HepG2 (cell line): ENCODE data around the gene SLC35F1. TPM values are rescaled to one million over a fixed set of nuclear protein-coding genes. Genes with fewer than 3 reads are reported as not detected.

Experiments used
- ATAC-seq: fragments of 200-7000 bp; cut with Tn5 transposase; 3 replicates; pipeline ENCODE4 v1.9.1; 2020; ENCODE audit warnings: mild to moderate bottlenecking, moderate library complexity
- BruUV-seq: library from RNA; stranded (reverse); fragments of 400-500 nt; replicated peaks from 2 replicates; lab custom pipeline; 2021; lab: Mats Ljungman, UMichigan
- CTCF ChIA-PET: fragments of 300-600 bp; formaldehyde crosslinking; extraction: SDS; loops from one replicate; lab custom pipeline; 2021; ENCODE audit warnings: low total read pairs, inconsistent platforms, low intra/inter-chr PET ratio; lab: Yijun Ruan, JAX
- POLR2A ChIA-PET: fragments of 350-600 bp; sonication (Branson Sonifier 250); formaldehyde crosslinking; loops from one replicate; lab custom pipeline; 2020; ENCODE audit warnings: antibody characterized with exemption, inconsistent platforms; lab: Yijun Ruan, JAX
- DNase-seq: peaks from one replicate; pipeline ENCODE4 v3.0.0-alpha.2; 2015; ENCODE audit warnings: low spot score
- FAIRE-seq: peaks from 3 replicates; lab custom pipeline; 2011; peaks lifted over from hg19 to GRCh38; lab: Jason Lieb, UNC
- H2AFZ ChIP-seq: one replicate; pipeline ENCODE4 v1.6.1; 2011; ENCODE audit warnings: low read length, inconsistent platforms
- H3K27ac ChIP-seq: fragments of 300-600 bp; 3 replicates; pipeline ENCODE4 v1.8.0; 2011; ENCODE audit warnings: mixed run types, mild to moderate bottlenecking, mixed read lengths, low read length, inconsistent platforms; ENCODE audit not compliant: insufficient read depth; ENCODE audit errors: extremely low read length
- H3K27me3 ChIP-seq, 2 experiments: fragments of 200-600 bp in 1 of 2; 2 replicates in 1 of 2; 3 replicates in 1 of 2; pipeline versions ENCODE4 v1.6.0 to v1.8.0; 2011; ENCODE audit warnings: low read length in 2 of 2, mild to moderate bottlenecking in 2 of 2, moderate library complexity in 2 of 2, inconsistent platforms in 1 of 2; ENCODE audit not compliant: insufficient read depth in 2 of 2, control insufficient read depth in 1 of 2
- H3K36me3 ChIP-seq, 2 experiments: fragments of 200-600 bp in 1 of 2; replicated peaks in 1 of 2; 2 replicates in 1 of 2; 3 replicates in 1 of 2; pipeline versions ENCODE4 v1.5.1 to v1.8.0; 2011; ENCODE audit warnings: low read length in 2 of 2, inconsistent platforms in 1 of 2; ENCODE audit not compliant: insufficient read depth in 2 of 2, control insufficient read depth in 1 of 2
- H3K4me1 ChIP-seq: 2 replicates; pipeline ENCODE4 v1.5.1; 2012; ENCODE audit warnings: low read length, inconsistent platforms; ENCODE audit not compliant: insufficient read depth
- H3K4me2 ChIP-seq: 2 replicates; pipeline ENCODE4 v1.6.0; 2011; ENCODE audit warnings: low read depth, low read length, inconsistent platforms
- H3K4me3 ChIP-seq, 3 experiments: fragments of 200-600 bp in 1 of 3; sonication (generic), shearing (Covaris generic) in 1 of 3; replicated peaks in 1 of 3; 2 replicates each; pipeline ENCODE4 v1.5.1; 2011 to 2016; ENCODE audit warnings: low read length in 3 of 3, inconsistent platforms in 2 of 3, low read depth in 2 of 3, mild to moderate bottlenecking in 2 of 3, control low read depth in 1 of 3, mixed read lengths in 1 of 3; ENCODE audit not compliant: insufficient read depth in 1 of 3
- H3K79me2 ChIP-seq: one replicate; pipeline ENCODE4 v1.6.1; 2011; ENCODE audit warnings: low read length, inconsistent platforms; ENCODE audit not compliant: insufficient read depth
- H3K9ac ChIP-seq: 2 replicates; pipeline ENCODE4 v1.6.0; 2011; ENCODE audit warnings: mild to moderate bottlenecking, low read depth, low read length, inconsistent platforms; ENCODE audit not compliant: insufficient read depth
- H3K9me3 ChIP-seq: 2 replicates; pipeline ENCODE4 v1.5.1; 2012; ENCODE audit warnings: mild to moderate bottlenecking, low read length
- H4K20me1 ChIP-seq: 2 replicates; pipeline ENCODE4 v1.6.0; 2011; ENCODE audit warnings: inconsistent platforms, mild to moderate bottlenecking, low read length, moderate library complexity; ENCODE audit not compliant: insufficient read depth
- FOXA1 ChIP-seq, 2 experiments: fragments of 450-650 bp in 1 of 2; sonication (generic) in 1 of 2; formaldehyde crosslinking in 1 of 2; IDR thresholded peaks; 2 replicates each; pipeline versions ENCODE4 v1.4.0 to v1.6.1; 2016 to 2020; ENCODE audit warnings: missing genetic modification reagents in 1 of 2
- HNRNPH1 ChIP-seq: fragments of 200-400 bp; formaldehyde crosslinking; optimal IDR thresholded peaks from 2 replicates; pipeline ENCODE3; 2017; ENCODE audit warnings: mild to moderate bottlenecking, low read depth, low read length
- MAZ ChIP-seq, 2 experiments: sonication (generic) in 1 of 2; formaldehyde crosslinking in 1 of 2; IDR thresholded peaks; 2 replicates each; pipeline versions ENCODE4 v1.5.0 to v1.6.1; 2012 to 2020; ENCODE audit warnings: low read depth in 2 of 2, mild to moderate bottlenecking in 2 of 2, borderline replicate concordance in 1 of 2, improper control_type of control experiment in 1 of 2, low read length in 1 of 2, missing genetic modification reagents in 1 of 2, moderate library complexity in 1 of 2
- MTF1 ChIP-seq: sonication (generic); formaldehyde crosslinking; IDR thresholded peaks from 2 replicates; pipeline ENCODE4 v1.5.0; 2020; ENCODE audit warnings: missing genetic modification reagents
- MYC ChIP-seq: sonication (generic); formaldehyde crosslinking; IDR thresholded peaks from 2 replicates; pipeline ENCODE4 v1.9.0; 2021; ENCODE audit warnings: missing genetic modification reagents, borderline replicate concordance
- NFKBIZ ChIP-seq: IDR thresholded peaks from 2 replicates; pipeline ENCODE4 v1.6.1; 2018; ENCODE audit warnings: missing genetic modification reagents, missing compliant biosample characterization
- PCBP1 ChIP-seq: fragments of 200-400 bp; formaldehyde crosslinking; IDR thresholded peaks from 2 replicates; pipeline ENCODE4 v1.6.1; 2017; ENCODE audit warnings: mild to moderate bottlenecking, low read depth, low read length, borderline replicate concordance
- SP140L ChIP-seq: sonication (generic); formaldehyde crosslinking; IDR thresholded peaks from 2 replicates; pipeline ENCODE4 v1.4.0; 2020; ENCODE audit warnings: missing genetic modification reagents, borderline replicate concordance
- SYNCRIP ChIP-seq: fragments of 200-400 bp; formaldehyde crosslinking; IDR thresholded peaks from 2 replicates; pipeline ENCODE4 v1.6.1; 2018; ENCODE audit warnings: mild to moderate bottlenecking, low read depth, low read length; ENCODE audit not compliant: insufficient read depth
- XRCC5 ChIP-seq: fragments of 200-400 bp; formaldehyde crosslinking; optimal IDR thresholded peaks from 2 replicates; pipeline ENCODE3; 2017; ENCODE audit warnings: mild to moderate bottlenecking, low read length
- ZFYVE20 ChIP-seq: sonication (generic); formaldehyde crosslinking; IDR thresholded peaks from 2 replicates; pipeline ENCODE4 v1.8.0; 2023; ENCODE audit warnings: low read depth, mild to moderate bottlenecking, moderate library complexity, missing genetic modification reagents, borderline replicate concordance
- ZNF484 ChIP-seq: sonication (generic); formaldehyde crosslinking; IDR thresholded peaks from 2 replicates; pipeline ENCODE4 v1.5.1; 2020; ENCODE audit warnings: mild to moderate bottlenecking, low read depth, missing genetic modification reagents, borderline replicate concordance
- ZNF749 ChIP-seq: sonication (generic); formaldehyde crosslinking; IDR thresholded peaks from 2 replicates; pipeline ENCODE4 v1.8.0; 2022; ENCODE audit warnings: mild to moderate bottlenecking, missing genetic modification reagents, moderate library complexity, borderline replicate concordance
- ZNF781 ChIP-seq: sonication (generic); formaldehyde crosslinking; IDR thresholded peaks from 2 replicates; pipeline ENCODE4 v1.5.1; 2020; ENCODE audit warnings: borderline replicate concordance, mild to moderate bottlenecking, missing genetic modification reagents; ENCODE audit errors: not compliant biosample characterization
- WGBS: methylation state at CpG from one replicate; pipeline ENCODE4 v1.1.6; 2017; ENCODE audit warnings: low lambda C conversion rate; 5-methylcytosine and 5-hydroxymethylcytosine counted together
- in situ Hi-C: cut with HindIII; loops from 2 replicates; pipeline ENCODE4 v1.10.0; 2017; ENCODE audit warnings: low pct_unique_long_range_greater_than_20kb; ENCODE audit not compliant: extremely low pct_ligation_motif_present
- intact Hi-C: fragments of 100-400 bp; cut with micrococcal nuclease; formaldehyde crosslinking; loops from one replicate; pipeline ENCODE4 v1.10.0; 2022; ENCODE audit not compliant: unreplicated experiment
- polyA plus RNA-seq, 8 experiments: library from polyadenylated mRNA; depleted of rRNA in 3 of 8; stranded (reverse) in 7 of 8; unstranded in 1 of 8; fragments of >200 nt; fragmentation: Illumina TruSeq in 4 of 8; extraction: Trizol in 4 of 8; gene quantifications; 2 replicates each; pipeline versions ENCODE4 v1.2.1 to v1.2.3, GENCODE V29; 2011 to 2016; ENCODE audit warnings: low read depth in 4 of 8, missing spikeins in 1 of 8, mixed read lengths in 1 of 8; ENCODE audit not compliant: insufficient read depth in 1 of 8
- total RNA-seq, 5 experiments: library from RNA; depleted of rRNA; stranded (reverse); fragments of >200 nt; fragmentation: Illumina TruSeq; extraction: Trizol; gene quantifications; 2 replicates each; pipeline ENCODE4 v1.2.3, GENCODE V29; 2016; ENCODE audit warnings: low read depth in 1 of 5
- TF ChIP-seq, protein P1 (sequence below): sonication (generic); formaldehyde crosslinking; IDR thresholded peaks from 2 replicates; pipeline ENCODE4 v1.4.0; 2020; ENCODE audit warnings: missing genetic modification reagents

SLC35F1 gene
- total and polyA plus RNA-seq, 2 of the 13 experiments (the other 11 are each of a cell fraction or from before 2014, with no cell fraction given): 0.01 TPM; not detected in 1

GRCh38 chr6:117908246-117909068 is 1.4 kb downstream of the SLC35F1 start:
- CTCF ChIA-PET: no interaction called here
- intact Hi-C loops (no loop called here), in situ Hi-C loops (no loop called here)
- TF ChIP-seq PCBP1 (0 out of 2 replicates have a peak, but pooled peaks have one; percentile 32), MYC (CRISPR knock-in tag) (peak; percentile 17; the same call in 1 of the 2 replicates), FOXA1 (IDR thresholded peaks at IDR 0.05) (no peak), FOXA1 (CRISPR knock-in tag; IDR thresholded peaks at IDR 0.05) (no peak)
- H3K9ac ChIP-seq: no peak overlapping the region
- H3K9me3 ChIP-seq: no peaks in the 10 kb centered on the region
- H2AFZ ChIP-seq: no peak overlapping the region
- no peak overlapping the region for H3K27ac ChIP-seq
- peaks cover 6 to 35% of the 10 kb centered on the region in 2 experiments; a peak in 4 of 5 replicates for H3K27me3 ChIP-seq
- no peak overlapping the region for H3K4me2 ChIP-seq
- POLR2A ChIA-PET: no interaction called here
- no TSS peak for BruUV-seq
- no peaks in the 10 kb centered on the region for H4K20me1 ChIP-seq
- no peak for ATAC-seq
- FAIRE-seq: no peak
- WGBS: 60% methylated on average over 32 of the region's 45 CpGs
- H3K36me3 ChIP-seq: no peaks in the 10 kb centered on the region
- peaks cover 6% of the 10 kb centered on the region for H3K4me1 ChIP-seq
- H3K4me3 ChIP-seq: peak overlapping the region in 1 of 3 experiments; percentile 78; a peak in 1 of 6 replicates
- H3K79me2 ChIP-seq: no peaks in the 10 kb centered on the region
- no peak for DNase-seq

- DNase-seq (no peak), ATAC-seq (no peak), FAIRE-seq (no peak)
- BruUV-seq: no TSS peak
- Histone ChIP-seq H3K9ac (no peak overlapping the region), H3K36me3 (no peaks in the 10 kb centered on the region), H3K4me3 (no peak overlapping the region), H3K4me1 (peaks cover 6% of the 10 kb centered on the region), H3K79me2 (no peaks in the 10 kb centered on the region), H2AFZ (no peak overlapping the region), H3K27me3 (peaks cover 6 to 35% of the 10 kb centered on the region in 2 experiments; a peak in 4 of 5 replicates), H3K4me2 (no peak overlapping the region), H4K20me1 (no peaks in the 10 kb centered on the region), H3K9me3 (no peaks in the 10 kb centered on the region), H3K27ac (no peak overlapping the region)
- ChIA-PET POLR2A (no interaction called here), CTCF (no interaction called here)
- in situ Hi-C loops (no loop called here), intact Hi-C loops (no loop called here)
- 50% methylated on average over 5 of the region's 5 CpGs for WGBS
- TF ChIP-seq NFKBIZ (no peak), ZNF749 (CRISPR knock-in tag) (no peak), ZNF484 (CRISPR knock-in tag) (no peak), MTF1 (no peak), XRCC5 (no peak), ZNF781 (no peak), HNRNPH1 (no peak), MAZ (IDR thresholded peaks at IDR 0.05; ENCODE audit: borderline replicate concordance, low read depth, low read length) (no peak), MAZ (CRISPR knock-in tag; IDR thresholded peaks at IDR 0.05; ENCODE audit: low read depth) (no peak), ZFYVE20 (CRISPR knock-in tag) (no peak), SYNCRIP (no peak), SP140L (CRISPR knock-in tag) (no peak)
- TF ChIP-seq, protein P1, sequence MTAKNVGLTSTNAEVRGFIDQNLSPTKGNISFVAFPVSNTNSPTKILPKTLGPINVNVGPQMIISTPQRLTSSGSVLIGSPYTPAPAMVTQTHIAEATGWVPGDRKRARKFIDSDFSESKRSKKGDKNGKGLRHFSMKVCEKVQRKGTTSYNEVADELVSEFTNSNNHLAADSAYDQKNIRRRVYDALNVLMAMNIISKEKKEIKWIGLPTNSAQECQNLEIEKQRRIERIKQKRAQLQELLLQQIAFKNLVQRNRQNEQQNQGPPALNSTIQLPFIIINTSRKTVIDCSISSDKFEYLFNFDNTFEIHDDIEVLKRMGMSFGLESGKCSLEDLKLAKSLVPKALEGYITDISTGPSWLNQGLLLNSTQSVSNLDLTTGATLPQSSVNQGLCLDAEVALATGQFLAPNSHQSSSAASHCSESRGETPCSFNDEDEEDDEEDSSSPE (CRISPR knock-in tag): no peak
Measured at GRCh38 chr6:117909638-117910037, 2.6 kb downstream of the SLC35F1 start.
